ENCODE data around the gene ATRNL1. TPM values are rescaled to one million over a fixed set of nuclear protein-coding genes. Genes with fewer than 3 reads are reported as not detected.

ATRNL1 gene
- total RNA-seq, 1 experiment from 2014 or later = 6.8 TPM

Other genes with a start within 250 kb of the ATRNL1 start
- gene TRUB1, start 155.2 kb upstream of the ATRNL1 start, total RNA-seq (2014; rRNA removed; shearing (Covaris generic)) = 57.8 and 59.4 TPM in 2 replicates

Measured in NCI-H460 (cell line).